GM21360 (cell line): Measurements from ENCODE around the gene TMEM201.

Experiments
- ATAC-seq: cut with Tn5 transposase; IDR thresholded peaks from one replicate; pipeline ENCODE4 v1.9.1; 2021; ENCODE audit warnings: mild to moderate bottlenecking, moderate library complexity; ENCODE audit not compliant: unreplicated experiment

TMEM201 gene

GRCh38 chr1:9598316-9598700, 9.6 kb downstream of the TMEM201 start:
- ATAC-seq, result no peak

GRCh38 chr1:9599741-9600140, 11.0 kb downstream of the TMEM201 start:
- no peak for ATAC-seq

DNA sequence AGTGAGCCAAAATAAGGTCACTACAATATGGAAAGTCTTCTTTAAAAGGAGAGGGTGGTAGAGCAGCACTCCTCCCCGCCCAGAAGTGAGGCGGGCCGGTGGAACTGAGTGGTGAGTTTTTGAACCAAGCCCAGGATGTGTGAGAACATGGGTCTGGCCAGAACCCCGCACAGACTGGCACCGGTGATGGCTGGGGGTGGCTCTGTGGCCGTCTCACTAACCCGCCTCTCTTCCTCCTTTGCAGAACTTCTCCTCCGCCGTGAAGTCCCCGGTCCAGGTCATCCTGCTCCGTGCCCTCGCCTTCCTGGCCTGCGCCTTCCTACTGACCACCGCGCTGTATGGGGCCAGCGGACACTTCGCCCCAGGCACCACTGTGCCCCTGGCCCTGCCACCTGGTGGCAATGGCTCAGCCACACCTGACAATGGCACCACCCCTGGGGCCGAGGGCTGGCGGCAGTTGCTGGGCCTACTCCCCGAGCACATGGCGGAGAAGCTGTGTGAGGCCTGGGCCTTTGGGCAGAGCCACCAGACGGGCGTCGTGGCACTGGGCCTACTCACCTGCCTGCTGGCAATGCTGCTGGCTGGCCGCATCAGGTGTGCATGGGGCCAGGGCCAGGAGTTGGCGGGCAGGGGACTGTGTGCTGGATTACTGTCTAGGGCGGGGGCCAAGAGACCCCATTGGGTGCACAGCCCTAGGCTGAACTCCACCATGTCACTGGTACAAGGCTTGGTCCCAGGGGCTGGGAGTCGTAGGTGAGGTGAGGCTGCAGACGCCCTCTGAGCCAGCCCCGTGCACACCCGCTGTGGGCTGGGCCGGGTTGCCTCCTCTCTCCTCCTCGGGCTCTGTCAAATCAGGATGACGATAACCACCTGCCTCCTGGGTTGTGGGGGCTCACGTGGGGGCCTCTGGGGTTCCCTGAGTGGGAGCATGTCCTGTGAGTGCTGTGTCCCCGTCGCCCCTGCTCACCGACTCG, 12.4 kb downstream of the TMEM201 start:
- no peak for ATAC-seq

DNA sequence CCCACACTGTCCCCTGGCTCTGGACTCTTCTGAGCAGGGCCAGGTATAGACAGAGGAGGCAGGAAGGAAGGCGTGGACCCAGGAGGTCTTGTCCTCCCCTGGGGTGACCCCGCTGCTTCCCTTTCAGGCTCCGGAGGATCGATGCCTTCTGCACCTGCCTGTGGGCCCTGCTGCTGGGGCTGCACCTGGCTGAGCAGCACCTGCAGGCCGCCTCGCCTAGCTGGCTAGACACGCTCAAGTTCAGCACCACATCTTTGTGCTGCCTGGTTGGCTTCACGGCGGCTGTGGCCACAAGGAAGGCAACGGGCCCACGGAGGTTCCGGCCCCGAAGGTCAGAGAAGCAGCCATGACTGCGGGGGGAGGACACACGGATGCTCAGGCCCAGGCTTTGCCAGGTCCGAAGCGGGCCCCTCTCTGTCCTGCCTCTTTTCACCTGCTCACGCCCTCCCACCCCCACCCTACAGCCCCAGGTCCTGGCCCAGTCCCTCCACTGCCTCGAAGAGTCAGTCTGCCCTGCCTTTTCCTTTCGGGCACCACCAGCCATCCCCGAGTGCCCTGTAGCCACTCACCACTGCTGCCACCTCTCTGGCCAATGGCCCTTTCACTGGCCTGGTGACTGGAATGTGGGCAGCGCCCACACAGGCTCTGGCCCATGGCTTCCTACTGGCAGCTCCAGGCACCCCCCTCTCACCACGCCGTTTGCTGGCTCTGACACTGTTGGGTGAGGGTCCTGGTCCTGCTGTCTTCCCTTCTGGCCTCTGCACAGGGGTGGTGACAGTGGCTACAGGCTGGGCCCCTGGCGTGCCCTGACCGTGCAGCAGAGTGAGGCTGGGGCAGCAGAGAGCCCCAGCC, 13.5 kb downstream of the TMEM201 start:
- ATAC-seq, result no peak

GRCh38 chr1:9602794-9603167, 14.1 kb downstream of the TMEM201 start:
- ATAC-seq, result no peak

DNA sequence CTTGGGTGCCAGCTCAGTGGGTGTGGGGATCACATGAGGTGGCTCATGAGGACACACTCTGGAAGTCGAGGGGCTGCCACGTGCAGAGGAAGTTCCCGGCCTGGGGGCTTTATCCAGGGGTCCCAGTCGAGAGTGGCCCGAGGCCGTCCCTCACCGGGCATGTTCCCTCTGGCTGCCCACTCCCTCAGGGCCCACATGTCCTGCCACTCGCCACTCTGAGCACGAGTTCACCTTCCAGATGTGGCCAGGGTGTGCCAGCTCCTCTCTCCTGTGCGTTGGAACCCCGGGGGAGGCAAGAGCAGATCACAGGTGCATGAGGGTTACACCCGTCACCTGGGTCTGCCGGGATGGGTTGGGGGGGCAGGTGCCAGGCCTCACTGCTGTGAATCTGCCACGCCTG, 14.6 kb downstream of the TMEM201 start:
- no peak for ATAC-seq

GRCh38 chr1:9603766-9604753, 15.3 kb downstream of the TMEM201 start:
- no peak for ATAC-seq

DNA sequence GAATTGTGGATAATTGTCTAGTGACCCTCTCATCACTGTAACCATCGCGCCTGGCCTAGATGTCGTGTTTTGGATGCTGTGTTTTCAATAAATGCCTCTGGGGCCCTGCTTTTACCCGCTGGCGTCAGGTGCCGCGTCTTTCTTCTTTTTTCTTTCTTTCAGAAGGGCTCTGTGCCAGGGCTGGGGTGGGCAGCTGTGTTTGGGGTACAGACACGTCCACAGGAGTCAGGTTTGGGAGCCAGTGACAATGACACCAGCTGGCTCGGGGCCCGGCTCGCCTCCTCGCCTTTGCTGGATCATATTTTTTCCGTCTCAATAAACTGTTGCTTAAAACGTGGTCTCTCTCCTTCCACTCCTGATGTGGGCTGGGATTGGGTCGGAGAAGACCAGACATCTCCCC, 16.1 kb downstream of the TMEM201 start:
- no peak for ATAC-seq

DNA sequence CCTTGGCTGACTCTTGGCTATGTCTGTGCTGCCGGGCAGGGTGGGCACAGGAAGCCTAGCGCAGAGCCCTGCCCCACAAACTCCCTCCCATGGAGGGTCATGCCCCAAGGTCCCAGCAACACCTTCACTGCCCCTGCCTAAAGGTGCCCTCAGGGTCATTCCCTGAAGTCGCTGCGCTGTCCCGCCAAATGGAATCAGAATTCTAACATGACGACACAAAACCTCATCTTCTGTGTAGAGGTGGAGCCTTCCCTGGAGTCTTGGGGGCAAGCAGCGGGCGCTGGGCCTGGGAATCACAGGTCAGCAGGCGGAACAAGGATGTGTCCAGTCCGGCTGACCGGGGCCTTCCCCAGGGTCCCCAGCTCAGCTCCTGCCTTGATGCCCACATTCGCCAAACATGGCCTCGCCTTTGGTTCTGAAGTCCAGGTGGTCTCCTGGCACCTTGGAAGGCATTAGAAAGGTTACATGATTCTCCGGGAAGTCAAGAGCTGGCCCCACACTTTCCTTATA, 17.3 kb downstream of the TMEM201 start:
- no peak for ATAC-seq

- no peak for ATAC-seq
Observed at GRCh38 chr1:9606458-9606857, 17.7 kb downstream of the TMEM201 start.

DNA sequence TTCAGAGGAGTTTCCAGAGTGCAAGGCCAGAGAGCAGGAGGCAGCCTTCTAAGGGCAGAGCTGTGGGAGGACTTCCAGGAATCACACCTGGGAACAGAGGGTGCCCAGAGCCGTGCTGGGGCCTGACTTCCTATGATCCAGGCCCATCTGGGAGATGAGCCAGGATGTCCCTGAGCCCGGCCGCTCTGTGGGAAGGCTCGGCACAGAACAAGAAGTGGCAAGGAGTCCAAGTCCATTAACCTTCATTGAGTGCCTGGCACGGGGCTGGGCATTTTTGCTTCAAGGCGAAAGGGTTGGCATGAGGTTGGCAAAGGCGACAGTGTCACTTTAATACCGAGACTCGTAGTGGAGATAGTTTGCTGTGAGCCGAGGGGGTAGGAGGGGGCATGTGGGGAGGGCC, 18.2 kb downstream of the TMEM201 start:
- no peak for ATAC-seq

DNA sequence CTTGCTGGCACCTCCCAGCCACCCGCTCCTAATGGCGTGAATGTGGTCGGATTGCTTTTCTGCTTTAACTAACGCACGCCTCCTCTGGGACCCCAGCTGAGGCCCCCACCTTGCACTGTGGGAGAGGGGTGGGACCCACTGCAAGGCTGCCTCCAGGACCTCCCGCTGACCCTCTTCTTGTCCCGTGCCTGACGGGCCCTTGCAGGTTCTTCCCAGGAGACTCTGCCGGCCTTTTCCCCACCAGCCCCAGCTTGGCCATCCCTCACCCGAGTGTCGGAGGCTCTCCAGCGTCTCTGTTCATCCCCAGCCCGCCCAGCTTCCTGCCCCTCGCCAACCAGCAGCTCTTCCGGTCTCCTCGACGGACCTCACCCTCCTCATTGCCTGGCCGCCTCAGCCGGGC, 18.6 kb downstream of the TMEM201 start:
- no peak for ATAC-seq

DNA sequence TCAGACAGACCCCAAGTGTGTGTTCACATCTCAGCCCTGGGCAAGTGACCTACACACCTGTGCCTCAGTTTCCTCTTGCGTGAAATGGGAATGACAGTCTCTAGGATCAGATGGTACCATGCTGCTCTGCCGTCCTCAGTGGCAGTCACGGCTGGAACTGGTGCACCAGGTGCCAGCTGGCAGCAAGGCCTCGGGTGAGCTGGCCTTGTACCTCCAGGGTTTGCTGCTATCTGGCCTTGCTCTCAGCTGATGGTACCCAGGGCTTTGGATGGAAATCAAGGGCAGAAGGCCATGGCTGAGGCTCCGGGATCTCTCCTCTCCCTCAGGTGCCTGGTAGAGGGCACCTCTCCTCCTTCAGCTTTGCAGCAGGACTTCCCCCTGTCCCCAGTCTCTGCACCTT, 21.3 kb downstream of the TMEM201 start:
- no peak for ATAC-seq

DNA sequence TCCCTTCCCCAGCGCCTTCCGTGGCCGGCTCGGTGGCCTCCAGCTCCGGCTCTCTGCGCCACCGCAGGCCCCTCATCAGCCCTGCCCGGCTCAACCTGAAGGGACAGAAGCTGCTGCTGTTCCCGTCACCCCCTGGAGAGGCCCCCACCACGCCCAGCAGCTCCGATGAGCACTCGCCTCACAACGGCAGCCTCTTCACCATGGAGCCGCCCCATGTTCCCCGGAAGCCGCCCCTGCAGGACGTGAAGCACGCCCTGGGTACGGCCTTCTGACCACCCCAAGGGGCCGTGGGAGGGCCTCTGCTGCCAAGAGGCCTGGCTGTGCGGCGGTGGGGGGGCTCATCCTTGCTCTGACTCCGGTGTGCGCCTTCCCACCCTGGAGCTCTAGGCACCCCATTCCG, 21.8 kb downstream of the TMEM201 start:
- no peak for ATAC-seq

DNA sequence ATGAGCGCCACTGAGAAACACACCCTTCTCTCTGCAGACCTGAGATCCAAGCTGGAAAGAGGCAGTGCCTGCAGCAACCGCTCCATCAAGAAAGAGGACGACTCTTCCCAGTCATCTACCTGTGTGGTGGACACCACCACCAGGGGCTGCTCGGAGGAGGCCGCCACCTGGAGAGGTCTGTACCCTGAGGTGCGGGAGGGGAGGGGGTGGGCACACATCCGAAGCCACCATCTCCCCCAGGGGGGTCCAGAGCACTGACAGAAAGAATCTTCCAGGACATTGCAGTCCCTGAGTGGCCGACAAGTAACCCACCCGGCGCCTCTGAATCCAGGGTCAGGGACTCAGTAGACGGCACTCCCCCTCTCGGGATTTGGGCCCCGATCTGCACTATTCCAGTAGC, 23.0 kb downstream of the TMEM201 start:
- ATAC-seq, result no peak

- no peak for ATAC-seq
Observed at GRCh38 chr1:9612162-9612845, 23.6 kb downstream of the TMEM201 start.

GRCh38 chr1:9612871-9613624, 24.3 kb downstream of the TMEM201 start:
- ATAC-seq, result no peak

DNA sequence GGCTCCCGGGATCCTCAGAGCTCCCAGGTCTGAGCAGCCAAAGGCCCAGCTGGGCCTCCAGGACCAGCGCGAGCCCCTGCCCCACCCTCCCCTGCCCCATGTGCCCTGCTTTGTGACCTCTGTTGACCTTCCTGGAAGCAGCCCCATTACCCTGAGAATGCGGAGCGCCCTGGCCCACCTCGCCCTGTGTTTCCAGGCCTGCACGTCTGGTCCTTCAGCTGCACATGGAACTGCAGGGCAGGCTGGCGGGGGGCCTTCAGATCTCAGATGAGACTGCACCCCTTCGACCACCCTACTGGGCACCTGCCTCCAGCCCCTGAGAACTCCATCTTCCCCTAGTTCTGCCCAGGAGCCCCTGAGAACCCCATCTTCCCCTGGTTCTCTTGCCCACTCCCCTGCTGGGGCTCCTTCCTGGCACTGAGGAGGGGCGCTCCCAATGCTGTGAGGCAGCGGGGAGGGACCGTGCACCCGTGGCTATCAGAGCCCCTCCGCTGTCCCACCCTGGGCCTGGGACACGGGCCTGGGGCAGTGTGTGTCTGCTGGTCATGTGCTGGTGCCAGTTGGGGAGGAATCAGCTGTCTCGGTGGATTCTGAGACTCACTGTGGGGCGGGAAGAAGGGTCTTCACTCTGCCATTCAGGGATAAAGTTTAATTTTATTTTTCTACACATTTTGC, 25.1 kb downstream of the TMEM201 start:
- ATAC-seq, result no peak
